ENCODE results near the gene RNLS.

Gene RNLS

DNA sequence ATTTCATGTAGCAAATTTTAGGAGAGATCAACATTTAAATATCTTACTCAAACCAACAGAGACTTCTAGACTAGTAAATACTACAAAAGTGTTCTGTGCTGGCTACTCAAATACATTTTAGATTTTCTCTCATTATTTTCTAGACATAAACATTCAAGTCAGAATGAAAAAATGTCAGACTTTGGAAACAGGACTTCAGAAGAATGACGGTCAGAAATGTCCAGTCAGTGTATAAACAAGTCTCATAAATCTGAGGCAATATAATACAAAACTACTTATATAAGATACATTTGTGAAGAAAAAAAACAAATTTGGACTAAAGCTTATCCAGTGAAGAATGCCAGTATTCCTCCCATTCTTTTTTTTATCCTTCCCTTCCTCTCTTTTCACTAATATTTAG is 25.9 kb downstream of the RNLS start:
- Histone ChIP-seq H3K4me3 (ENCODE audit: low read depth, low read length) (no peak overlapping the region), H3K79me2 (no peaks in the 10 kb centered on the region), H3K36me3 (ENCODE audit: control insufficient read depth, insufficient read depth, low read length) (no peaks in the 10 kb centered on the region), H3K4me2 (ENCODE audit: low read length) (no peak overlapping the region), H3K9me3 (ENCODE audit: control insufficient read depth, low read length) (no peaks in the 10 kb centered on the region), H3K9ac (no peak overlapping the region), H2AFZ (no peak overlapping the region), H3K27ac (no peak overlapping the region), H3K4me1 (peaks cover under 1% of the 10 kb centered on the region), H3K27me3 (ENCODE audit: control insufficient read depth, insufficient read depth, low read length) (no peaks in the 10 kb centered on the region)
- TF ChIP-seq, protein P1, sequence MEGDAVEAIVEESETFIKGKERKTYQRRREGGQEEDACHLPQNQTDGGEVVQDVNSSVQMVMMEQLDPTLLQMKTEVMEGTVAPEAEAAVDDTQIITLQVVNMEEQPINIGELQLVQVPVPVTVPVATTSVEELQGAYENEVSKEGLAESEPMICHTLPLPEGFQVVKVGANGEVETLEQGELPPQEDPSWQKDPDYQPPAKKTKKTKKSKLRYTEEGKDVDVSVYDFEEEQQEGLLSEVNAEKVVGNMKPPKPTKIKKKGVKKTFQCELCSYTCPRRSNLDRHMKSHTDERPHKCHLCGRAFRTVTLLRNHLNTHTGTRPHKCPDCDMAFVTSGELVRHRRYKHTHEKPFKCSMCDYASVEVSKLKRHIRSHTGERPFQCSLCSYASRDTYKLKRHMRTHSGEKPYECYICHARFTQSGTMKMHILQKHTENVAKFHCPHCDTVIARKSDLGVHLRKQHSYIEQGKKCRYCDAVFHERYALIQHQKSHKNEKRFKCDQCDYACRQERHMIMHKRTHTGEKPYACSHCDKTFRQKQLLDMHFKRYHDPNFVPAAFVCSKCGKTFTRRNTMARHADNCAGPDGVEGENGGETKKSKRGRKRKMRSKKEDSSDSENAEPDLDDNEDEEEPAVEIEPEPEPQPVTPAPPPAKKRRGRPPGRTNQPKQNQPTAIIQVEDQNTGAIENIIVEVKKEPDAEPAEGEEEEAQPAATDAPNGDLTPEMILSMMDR (IDR thresholded peaks at IDR 0.05): no peak

DNA sequence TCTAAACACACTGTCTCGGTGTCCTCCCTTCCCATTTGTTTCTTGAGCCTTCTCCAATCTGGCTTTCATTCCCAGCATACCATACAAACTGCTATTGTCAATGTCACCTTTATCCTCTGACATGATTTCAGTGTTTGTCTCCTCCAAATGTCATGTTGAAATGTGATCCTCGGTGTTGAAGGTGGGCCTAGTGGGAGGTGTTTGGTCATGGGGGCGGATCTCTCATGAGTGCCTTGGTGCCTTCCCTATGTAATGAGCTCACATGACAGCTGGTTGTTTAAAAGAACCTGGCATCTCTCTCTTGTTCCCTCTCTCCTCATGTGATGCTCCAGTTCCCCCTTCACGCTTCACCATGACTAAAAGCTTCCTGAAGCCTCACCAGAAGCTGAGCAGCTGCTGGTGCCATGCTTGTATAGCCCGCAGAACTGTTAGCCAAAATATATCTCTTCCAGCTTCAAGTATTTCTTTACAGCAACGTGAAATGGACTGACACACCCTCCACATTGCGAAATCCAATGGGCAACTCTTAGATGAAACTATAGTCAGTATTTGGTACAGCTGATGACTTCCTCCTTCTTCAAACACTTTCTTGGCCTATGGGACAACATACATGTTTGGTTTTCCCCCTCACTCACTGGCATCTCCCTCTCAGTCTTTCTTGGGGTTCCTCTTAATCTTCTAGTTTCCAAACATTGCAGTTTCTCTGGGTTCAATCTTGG is 27.8 kb downstream of the RNLS start:
- H2AFZ ChIP-seq: no peak overlapping the region
- H3K4me1 ChIP-seq: peaks cover 3% of the 10 kb centered on the region
- H3K4me2 ChIP-seq (ENCODE audit: low read length): no peak overlapping the region
- no peaks in the 10 kb centered on the region for H3K9me3 ChIP-seq (ENCODE audit: control insufficient read depth, low read length)
- no peak overlapping the region for H3K4me3 ChIP-seq (ENCODE audit: low read depth, low read length)
- H3K79me2 ChIP-seq: peaks cover 3% of the 10 kb centered on the region
- no peak overlapping the region for H3K27ac ChIP-seq
- no peak overlapping the region for H3K9ac ChIP-seq
- H3K36me3 ChIP-seq (ENCODE audit: control insufficient read depth, insufficient read depth, low read length): no peaks in the 10 kb centered on the region
- TF ChIP-seq, protein P1 (IDR thresholded peaks at IDR 0.05): no peak
- no peaks in the 10 kb centered on the region for H3K27me3 ChIP-seq (ENCODE audit: control insufficient read depth, insufficient read depth, low read length)

DNA sequence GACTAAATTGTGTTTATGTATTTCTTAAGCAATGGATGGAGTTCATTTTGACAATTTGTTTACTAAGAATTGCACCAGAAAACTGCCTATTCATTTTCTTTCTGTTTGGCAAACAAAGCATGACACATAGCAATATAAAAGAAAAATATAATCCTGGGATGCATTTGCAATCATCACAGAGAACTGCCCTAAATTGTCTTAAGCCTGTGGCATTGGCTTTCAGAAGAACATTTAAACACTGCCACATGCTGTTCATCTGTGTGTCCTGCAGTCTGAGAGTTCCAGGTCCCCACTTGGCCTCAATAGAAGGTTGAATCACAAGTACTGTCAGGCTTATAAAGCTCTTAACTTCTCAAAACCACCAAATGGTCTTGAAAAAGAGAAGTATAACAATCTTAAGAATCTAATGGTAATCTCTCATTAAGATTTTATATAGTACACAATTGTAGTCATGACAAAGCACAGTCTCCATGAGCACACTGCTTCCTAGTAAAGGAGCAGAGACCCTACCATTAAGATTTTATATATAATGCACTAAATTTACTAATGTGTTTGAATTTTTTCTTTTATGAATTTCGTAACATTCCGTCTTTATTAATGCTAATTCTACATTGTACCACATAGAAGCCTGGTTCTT is 29.9 kb downstream of the RNLS start:
- no peaks in the 10 kb centered on the region for H3K27me3 ChIP-seq (ENCODE audit: control insufficient read depth, insufficient read depth, low read length)
- no peak overlapping the region for H3K4me3 ChIP-seq (ENCODE audit: low read depth, low read length)
- H3K4me1 ChIP-seq: peaks cover 3% of the 10 kb centered on the region
- H3K9me3 ChIP-seq (ENCODE audit: control insufficient read depth, low read length): no peaks in the 10 kb centered on the region
- peaks cover 3% of the 10 kb centered on the region for H3K79me2 ChIP-seq
- no peak overlapping the region for H3K9ac ChIP-seq
- H3K4me2 ChIP-seq (ENCODE audit: low read length): no peak overlapping the region
- H3K27ac ChIP-seq: no peak overlapping the region
- no peak overlapping the region for H2AFZ ChIP-seq
- TF ChIP-seq, protein P1 (IDR thresholded peaks at IDR 0.05): peak; percentile 62
- H3K36me3 ChIP-seq (ENCODE audit: control insufficient read depth, insufficient read depth, low read length): no peaks in the 10 kb centered on the region

DNA sequence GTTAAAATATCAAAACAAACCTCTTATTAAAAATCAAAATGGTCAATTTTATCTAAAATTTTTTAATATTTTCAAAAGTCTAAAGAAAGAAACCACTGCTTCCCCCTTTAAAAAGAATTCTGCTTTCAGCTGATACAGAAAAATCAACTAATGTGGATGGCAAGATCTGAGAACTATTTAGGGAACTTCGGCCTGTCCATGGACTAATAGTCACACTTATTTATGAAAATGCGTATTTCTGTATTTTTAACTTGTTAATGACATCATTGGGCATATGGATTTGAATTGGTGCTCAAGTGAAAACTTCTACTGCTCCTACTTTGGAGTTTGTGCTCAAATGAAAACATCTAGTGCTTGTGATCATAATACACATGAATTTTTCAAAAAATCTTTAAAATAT is 31.9 kb downstream of the RNLS start:
- TF ChIP-seq, protein P1 (IDR thresholded peaks at IDR 0.05): no peak
- Histone ChIP-seq H3K9ac (no peak overlapping the region), H2AFZ (no peak overlapping the region)

More for the DNA sequence above, 31.9 kb downstream of the RNLS start:
- Histone ChIP-seq H3K9me3 (ENCODE audit: control insufficient read depth, low read length) (no peaks in the 10 kb centered on the region), H3K4me2 (ENCODE audit: low read length) (no peak overlapping the region), H3K79me2 (peaks cover 3% of the 10 kb centered on the region), H3K27me3 (ENCODE audit: control insufficient read depth, insufficient read depth, low read length) (no peaks in the 10 kb centered on the region), H3K4me3 (ENCODE audit: low read depth, low read length) (no peak overlapping the region), H3K4me1 (peaks cover 3% of the 10 kb centered on the region), H3K27ac (no peak overlapping the region), H3K36me3 (ENCODE audit: control insufficient read depth, insufficient read depth, low read length) (no peaks in the 10 kb centered on the region)
